Measurements from ENCODE around the gene MMP19. TPM values are rescaled to one million over a fixed set of nuclear protein-coding genes. Genes with fewer than 3 reads are reported as not detected.
A peak's percentile ranks its signal among the peaks of the same experiment; 100 is the strongest.

The MMP19 gene
- total and polyA plus RNA-seq, 2 of the 4 experiments (the other 2 are of a cell fraction) = 9.9 to 34.7 TPM

GRCh38 chr12:55822228-55822627 lies 20.5 kb downstream of the MMP19 start:
- Histone ChIP-seq H4K91ac (ENCODE audit: insufficient read depth, low read depth, low read length) (no peak overlapping the region), H3K56ac (ENCODE audit: extremely low read depth, insufficient read depth, low read length) (no peak overlapping the region), H3K4me3 (ENCODE audit: insufficient read depth, low read depth, low read length) (no peak overlapping the region), H3K23ac (ENCODE audit: low read depth, low read length) (no peak overlapping the region), H2AK5ac (ENCODE audit: low read depth, low read length) (no peak overlapping the region), H2BK15ac (ENCODE audit: low read depth, low read length) (no peak overlapping the region), H3K9me3 (ENCODE audit: control insufficient read depth, insufficient read depth, low read length) (no peaks in the 10 kb centered on the region), H3K14ac (replicated peaks; ENCODE audit: low read depth, low read length) (no peak overlapping the region), H2BK120ac (ENCODE audit: low read depth, low read length) (no peak overlapping the region), H2AFZ (replicated peaks; ENCODE audit: low read length, poor library complexity) (no peak overlapping the region), H3K4me1 (ENCODE audit: control insufficient read depth, insufficient read depth, low read length) (peaks cover 4% of the 10 kb centered on the region), H3K27ac (ENCODE audit: insufficient read depth, low read length) (no peak overlapping the region), H2BK20ac (ENCODE audit: low read depth, low read length) (no peak overlapping the region), H3K4ac (ENCODE audit: low read depth, low read length) (no peak overlapping the region), H3K36me3 (ENCODE audit: control insufficient read depth, insufficient read depth, low read length) (peaks cover 27% of the 10 kb centered on the region), H3K9me1 (ENCODE audit: insufficient read depth, low read length) (peaks cover 8% of the 10 kb centered on the region), H3K4me2 (ENCODE audit: low read depth, low read length) (no peak overlapping the region), H2AK9ac (replicated peaks; ENCODE audit: low read depth, low read length, poor library complexity) (no peak overlapping the region), H3K18ac (ENCODE audit: low read depth, low read length) (no peak overlapping the region), H4K20me1 (ENCODE audit: insufficient read depth, low read length) (0 out of 2 replicates have a peak, but pooled peaks cover 3% of the 10 kb centered on the region), H3K79me1 (ENCODE audit: low read depth in 1 of 2, low read length in 2 of 2) (peaks cover 24 to 46% of the 10 kb centered on the region in 2 experiments), H4K8ac (ENCODE audit: low read depth in 2 of 2, low read length in 2 of 2) (no peak overlapping the region), H2BK5ac (ENCODE audit: low read depth, low read length, poor library complexity, severe bottlenecking) (no peak overlapping the region), H3K27me3 (ENCODE audit: control insufficient read depth, insufficient read depth, low read length) (no peaks in the 10 kb centered on the region), H4K5ac (ENCODE audit: low read depth, low read length) (no peak overlapping the region), H3K9ac (ENCODE audit: low read depth, low read length) (no peak overlapping the region)
- ATAC-seq (ENCODE audit: low read depth) = no peak
- ChIA-PET CTCF (no interaction called here), POLR2A (ENCODE audit: unreplicated experiment) (no interaction called here)
- BruUV-seq (replicated peaks) = no TSS peak
- in situ Hi-C loops (cut with MboI; ENCODE audit: low sequenced_read_pairs) (loop anchor here (10.0 kb wide), 1 partner anchor 103 kb away; the partner anchor contains the start of gene PYM1), intact Hi-C loops (cut with micrococcal nuclease) (no loop called here), dilution Hi-C loops (cut with HindIII; ENCODE audit: low sequenced_read_pairs, unreplicated experiment) (no loop called here)
- TF ChIP-seq SMC3 (IDR thresholded peaks at IDR 0.05; ENCODE audit: low read depth, low read length) = 0 out of 2 replicates have a peak, but pooled peaks have one; percentile 9
- no peak for TF ChIP-seq FOS (IDR thresholded peaks at IDR 0.05; ENCODE audit: low read depth, low read length)
- no peak for TF ChIP-seq RFX5 (IDR thresholded peaks at IDR 0.05; ENCODE audit: low read depth, low read length)
- TF ChIP-seq CTCF (conservative IDR thresholded peaks at IDR 0.05; ENCODE audit: low read depth, low read length) = peak; percentile 34
- TF ChIP-seq RAD21 (IDR thresholded peaks at IDR 0.05; ENCODE audit: low read length) = no peak
- no CpG with 5 or more reads among the region's 6 CpGs for WGBS, 2 experiments (ENCODE audit: extremely low coverage in 2 of 2, insufficient read length in 1 of 2)
- no peak for DNase-seq
